ENCODE measurements around the gene OR6X1. TPM values are rescaled to one million over a fixed set of nuclear protein-coding genes. Genes with fewer than 3 reads are reported as not detected.
"Not testable (repeated sequence)": the region's sequence is repeated elsewhere in the genome, so short reads cannot be mapped to it uniquely, and the experiment has no call there.

Gene OR6X1
- total RNA-seq, 2 donors from 2014 or later, result not detected

GRCh38 chr11:123718469-123718868 lies 35.8 kb downstream of the OR6X1 start:
- ATAC-seq (ENCODE audit: insufficient number of reproducible peaks, low FRiP score, low read depth), result no peak
- H3K27ac ChIP-seq, result no peak overlapping the region
- no peaks in the 10 kb centered on the region for H3K4me1 ChIP-seq (ENCODE audit: control insufficient read depth in 1 of 2, low read depth in 2 of 2)
- DNase-seq (ENCODE audit: low spot score), result no peak
- no peaks in the 10 kb centered on the region for H3K36me3 ChIP-seq
- no peaks in the 10 kb centered on the region for H3K27me3 ChIP-seq (replicated peaks; ENCODE audit: insufficient read depth)
- no peaks in the 10 kb centered on the region for H3K9me3 ChIP-seq
- no peak overlapping the region for H3K4me3 ChIP-seq
- TF ChIP-seq CTCF (IDR thresholded peaks at IDR 0.05), result no peak

GRCh38 chr11:123718063-123718462 lies 36.3 kb downstream of the OR6X1 start:
- no peak overlapping the region for H3K4me3 ChIP-seq
- H3K27ac ChIP-seq, result no peak overlapping the region
- no peaks in the 10 kb centered on the region for H3K4me1 ChIP-seq (ENCODE audit: control insufficient read depth in 1 of 2, low read depth in 2 of 2)
- no peak for TF ChIP-seq CTCF (IDR thresholded peaks at IDR 0.05)
- H3K9me3 ChIP-seq, result no peaks in the 10 kb centered on the region
- no peaks in the 10 kb centered on the region for H3K36me3 ChIP-seq
- ATAC-seq (ENCODE audit: insufficient number of reproducible peaks, low FRiP score, low read depth), result no peak
- DNase-seq (ENCODE audit: low spot score), result no peak
- H3K27me3 ChIP-seq (replicated peaks; ENCODE audit: insufficient read depth), result no peaks in the 10 kb centered on the region

GRCh38 chr11:123712627-123713026 lies 41.7 kb downstream of the OR6X1 start:
- not testable (repeated sequence) for H3K27ac ChIP-seq; H3K4me3 ChIP-seq; ATAC-seq (ENCODE audit: insufficient number of reproducible peaks, low FRiP score, low read depth); H3K36me3 ChIP-seq; H3K27me3 ChIP-seq (replicated peaks; ENCODE audit: insufficient read depth); H3K4me1 ChIP-seq (ENCODE audit: control insufficient read depth in 1 of 2, low read depth in 2 of 2); H3K9me3 ChIP-seq; DNase-seq (ENCODE audit: low spot score)

- no peak for TF ChIP-seq CTCF (IDR thresholded peaks at IDR 0.05)
- no peaks in the 10 kb centered on the region for H3K4me1 ChIP-seq (ENCODE audit: control insufficient read depth in 1 of 2, low read depth in 2 of 2)
- H3K4me3 ChIP-seq, result no peak overlapping the region
- no peaks in the 10 kb centered on the region for H3K27me3 ChIP-seq (replicated peaks; ENCODE audit: insufficient read depth)
- no peak overlapping the region for H3K27ac ChIP-seq
- no peaks in the 10 kb centered on the region for H3K9me3 ChIP-seq
- ATAC-seq (ENCODE audit: insufficient number of reproducible peaks, low FRiP score, low read depth) (no peak), DNase-seq (ENCODE audit: low spot score) (no peak)
- H3K36me3 ChIP-seq, result no peaks in the 10 kb centered on the region
These were observed 46.6 kb downstream of the OR6X1 start for GRCh38 chr11:123707606-123708205.

GRCh38 chr11:123707206-123707605 lies 47.1 kb downstream of the OR6X1 start:
- no peaks in the 10 kb centered on the region for H3K9me3 ChIP-seq
- ATAC-seq (ENCODE audit: insufficient number of reproducible peaks, low FRiP score, low read depth), result no peak
- TF ChIP-seq CTCF (IDR thresholded peaks at IDR 0.05), result no peak
- DNase-seq (ENCODE audit: low spot score), result no peak
- H3K27ac ChIP-seq, result no peak overlapping the region
- no peaks in the 10 kb centered on the region for H3K36me3 ChIP-seq
- H3K27me3 ChIP-seq (replicated peaks; ENCODE audit: insufficient read depth), result no peaks in the 10 kb centered on the region
- no peaks in the 10 kb centered on the region for H3K4me1 ChIP-seq (ENCODE audit: control insufficient read depth in 1 of 2, low read depth in 2 of 2)
- H3K4me3 ChIP-seq, result no peak overlapping the region

- H3K27ac ChIP-seq, result no peak overlapping the region
- no peak for TF ChIP-seq CTCF (IDR thresholded peaks at IDR 0.05)
- DNase-seq (ENCODE audit: low spot score) (no peak), ATAC-seq (ENCODE audit: insufficient number of reproducible peaks, low FRiP score, low read depth) (no peak)
- H3K36me3 ChIP-seq, result no peaks in the 10 kb centered on the region
- H3K4me1 ChIP-seq (ENCODE audit: control insufficient read depth in 1 of 2, low read depth in 2 of 2), result no peaks in the 10 kb centered on the region
- no peaks in the 10 kb centered on the region for H3K9me3 ChIP-seq
- no peaks in the 10 kb centered on the region for H3K27me3 ChIP-seq (replicated peaks; ENCODE audit: insufficient read depth)
- no peak overlapping the region for H3K4me3 ChIP-seq
These were observed 50.0 kb downstream of the OR6X1 start for GRCh38 chr11:123704341-123704740.

Measured in thoracic aorta (tissue), 2 donors.